ENCODE results near the gene GNAT1. TPM values are rescaled to one million over a fixed set of nuclear protein-coding genes. Genes with fewer than 3 reads are reported as not detected.
"Not testable (repeated sequence)": the region's sequence is repeated elsewhere in the genome, so short reads cannot be mapped to it uniquely, and the experiment has no call there.

GNAT1 gene
- total RNA-seq, 1 donor from 2014 or later, result not detected

- DNase-seq (ENCODE audit: low read depth) (no peak), FAIRE-seq (no peak)
- H3K4me3 ChIP-seq (ENCODE audit: low read depth, low read length), result no peak overlapping the region
- H3K27me3 ChIP-seq (ENCODE audit: control insufficient read depth, insufficient read depth, low read length), result peaks cover 21% of the 10 kb centered on the region
- TF ChIP-seq CTCF (IDR thresholded peaks at IDR 0.05; ENCODE audit: insufficient read depth, low read length, severe bottlenecking), result no peak
- no peaks in the 10 kb centered on the region for H3K36me3 ChIP-seq (ENCODE audit: control insufficient read depth, insufficient read depth, low read length)
Measured at GRCh38 chr3:50207359-50208042, 16.1 kb downstream of the GNAT1 start.

DNA sequence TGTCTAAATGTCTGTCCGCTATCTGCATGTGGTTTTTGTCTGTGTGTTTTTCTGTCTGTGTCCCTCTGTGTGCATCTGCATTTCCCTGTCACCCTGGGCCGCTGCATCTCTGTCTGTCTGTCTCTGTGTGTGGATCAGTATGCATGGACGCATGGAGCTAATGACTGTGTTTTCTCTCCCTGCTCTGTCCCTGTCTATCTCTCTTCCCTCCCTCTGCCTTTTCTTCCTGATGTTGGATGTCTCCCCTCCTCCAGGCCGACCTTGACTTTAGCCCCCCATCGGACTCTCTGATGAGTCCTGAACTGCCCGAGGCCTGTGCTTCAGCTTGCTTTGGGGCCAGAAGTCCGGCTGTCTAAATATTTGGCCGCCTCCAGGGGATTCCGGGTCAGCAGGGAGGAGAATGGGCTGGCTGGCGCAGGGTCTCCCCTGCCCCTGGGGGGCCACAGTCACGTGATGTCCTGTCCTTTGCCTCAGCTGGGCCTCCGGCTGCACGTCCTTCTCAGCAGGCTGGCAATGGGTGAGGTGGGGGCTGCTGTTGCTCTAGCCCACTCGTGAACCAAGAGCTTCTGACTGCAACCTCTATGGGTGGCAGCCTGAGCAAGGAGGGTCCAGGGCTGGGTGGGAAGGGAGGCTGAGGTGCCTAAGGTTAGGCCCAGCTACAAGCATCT, 17.4 kb downstream of the GNAT1 start:
- TF ChIP-seq CTCF (IDR thresholded peaks at IDR 0.05; ENCODE audit: insufficient read depth, low read length, severe bottlenecking), result no peak
- Histone ChIP-seq H3K27me3 (ENCODE audit: control insufficient read depth, insufficient read depth, low read length) (peaks cover 17% of the 10 kb centered on the region), H3K36me3 (ENCODE audit: control insufficient read depth, insufficient read depth, low read length) (no peaks in the 10 kb centered on the region), H3K4me3 (ENCODE audit: low read depth, low read length) (no peak overlapping the region)
- DNase-seq (ENCODE audit: low read depth), result no peak
- FAIRE-seq, result no peak

DNA sequence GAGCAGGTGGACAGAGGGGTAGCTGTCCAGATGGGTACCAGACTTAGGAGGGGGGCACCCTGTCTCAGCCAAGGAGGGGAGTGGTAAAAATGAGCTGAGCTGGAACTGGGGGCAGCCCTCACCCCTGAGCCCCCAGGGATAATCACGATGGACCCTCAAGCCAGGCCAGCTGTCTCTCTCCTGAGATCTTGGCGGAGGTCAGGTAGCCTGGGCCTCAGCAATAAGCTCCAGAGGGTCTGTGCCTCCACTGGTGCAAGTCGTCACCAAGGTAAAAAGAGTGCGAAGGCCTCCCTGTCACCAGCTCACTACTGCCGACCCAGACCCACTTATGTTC, 18.7 kb downstream of the GNAT1 start:
- FAIRE-seq (no peak), DNase-seq (ENCODE audit: low read depth) (no peak)
- Histone ChIP-seq H3K27me3 (ENCODE audit: control insufficient read depth, insufficient read depth, low read length) (peaks cover 6% of the 10 kb centered on the region), H3K4me3 (ENCODE audit: low read depth, low read length) (no peak overlapping the region), H3K36me3 (ENCODE audit: control insufficient read depth, insufficient read depth, low read length) (no peaks in the 10 kb centered on the region)
- no peak for TF ChIP-seq CTCF (IDR thresholded peaks at IDR 0.05; ENCODE audit: insufficient read depth, low read length, severe bottlenecking)

- FAIRE-seq (no peak), DNase-seq (ENCODE audit: low read depth) (no peak)
- Histone ChIP-seq H3K36me3 (ENCODE audit: control insufficient read depth, insufficient read depth, low read length) (no peaks in the 10 kb centered on the region), H3K4me3 (ENCODE audit: low read depth, low read length) (no peak overlapping the region), H3K27me3 (ENCODE audit: control insufficient read depth, insufficient read depth, low read length) (peaks cover under 1% of the 10 kb centered on the region)
- no peak for TF ChIP-seq CTCF (IDR thresholded peaks at IDR 0.05; ENCODE audit: insufficient read depth, low read length, severe bottlenecking)
Measured at GRCh38 chr3:50210510-50211367, 19.3 kb downstream of the GNAT1 start.

DNA sequence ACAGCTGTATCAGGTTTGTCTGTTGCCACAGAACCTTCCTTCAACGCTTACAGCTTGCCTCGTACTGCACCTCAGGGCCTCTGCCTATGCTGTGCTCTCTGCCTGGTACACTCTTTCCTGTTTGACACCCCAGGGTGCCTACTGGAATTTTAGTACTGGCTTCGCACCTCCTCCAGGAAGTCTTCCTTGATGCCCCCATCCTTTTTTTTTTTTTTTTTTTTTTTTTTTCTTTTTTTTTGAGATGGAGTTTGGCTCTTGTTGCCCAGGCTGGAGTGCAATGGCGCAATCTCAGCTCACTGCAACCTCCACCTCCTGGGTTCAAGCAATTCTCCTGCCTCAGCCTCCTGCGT, 19.9 kb downstream of the GNAT1 start:
- not testable (repeated sequence) for H3K27me3 ChIP-seq (ENCODE audit: control insufficient read depth, insufficient read depth, low read length); FAIRE-seq; H3K4me3 ChIP-seq (ENCODE audit: low read depth, low read length); DNase-seq (ENCODE audit: low read depth); H3K36me3 ChIP-seq (ENCODE audit: control insufficient read depth, insufficient read depth, low read length)

DNA sequence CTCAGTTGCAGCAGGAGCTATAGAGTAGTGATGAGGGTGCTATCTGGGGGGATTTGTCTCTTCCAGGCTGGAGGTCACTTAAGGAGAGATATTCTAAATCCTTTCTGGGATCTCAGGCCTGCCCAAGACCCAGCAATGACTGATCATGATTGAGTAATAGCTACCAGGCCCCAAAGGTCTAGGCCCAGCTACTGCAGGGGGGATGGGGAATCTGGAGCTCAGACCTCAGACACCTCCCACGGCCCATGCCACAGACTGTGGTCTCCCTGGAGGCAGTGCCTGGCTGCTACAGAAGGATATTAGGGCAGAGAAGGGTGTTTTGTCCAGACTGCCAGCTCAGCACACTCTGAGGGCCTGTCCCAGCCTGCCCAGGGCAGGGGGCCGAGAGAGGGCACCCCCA, 20.5 kb downstream of the GNAT1 start:
- Histone ChIP-seq H3K36me3 (ENCODE audit: control insufficient read depth, insufficient read depth, low read length) (no peaks in the 10 kb centered on the region), H3K4me3 (ENCODE audit: low read depth, low read length) (no peak overlapping the region), H3K27me3 (ENCODE audit: control insufficient read depth, insufficient read depth, low read length) (no peaks in the 10 kb centered on the region)
- DNase-seq (ENCODE audit: low read depth) (peak; percentile 30), FAIRE-seq (no peak)
- no peak for TF ChIP-seq CTCF (IDR thresholded peaks at IDR 0.05; ENCODE audit: insufficient read depth, low read length, severe bottlenecking)

Measured in bronchial epithelial cell (primary cell).